ENCODE measurements around the gene OASL. TPM values are rescaled to one million over a fixed set of nuclear protein-coding genes. Genes with fewer than 3 reads are reported as not detected.
A peak's percentile ranks its signal among the peaks of the same experiment; 100 is the strongest.

The OASL gene
- total and polyA plus RNA-seq, 2 experiments from 2014 or later: 0.13 to 0.54 TPM

GRCh38 chr12:121061831-121062230, 22.8 kb upstream of the OASL start:
- Histone ChIP-seq H3K27me3 (replicated peaks; ENCODE audit: insufficient read depth) (0 out of 2 replicates have a peak, but pooled peaks cover 11% of the 10 kb centered on the region), H3K9me2 (ENCODE audit: insufficient read depth) (no peaks in the 10 kb centered on the region), H3K9ac (no peak overlapping the region), H3K9me3 (ENCODE audit: low read depth) (no peaks in the 10 kb centered on the region), H3K4me3 (no peak overlapping the region), H3K36me3 (ENCODE audit: low read depth) (no peaks in the 10 kb centered on the region), H3F3A (ENCODE audit: insufficient read depth) (no peaks in the 10 kb centered on the region), H3K4me2 (ENCODE audit: unreplicated experiment) (no peak overlapping the region), H4K20me1 (ENCODE audit: insufficient read depth) (no peaks in the 10 kb centered on the region), H3K27ac (no peak overlapping the region), H3K4me1 (ENCODE audit: insufficient read depth) (0 out of 2 replicates have a peak, but pooled peaks cover 7% of the 10 kb centered on the region), H3K79me2 (ENCODE audit: insufficient read depth) (no peaks in the 10 kb centered on the region), H2AFZ (no peak overlapping the region)
- TF ChIP-seq EZH2 (IDR thresholded peaks at IDR 0.05; ENCODE audit: insufficient read depth, poor library complexity, severe bottlenecking) (no peak), EZH2phosphoT487 (IDR thresholded peaks at IDR 0.05; ENCODE audit: insufficient read depth, low read depth) (no peak)
- WGBS, 2 experiments (ENCODE audit: low coverage in 1 of 2, low lambda C conversion rate in 2 of 2, missing lambda C conversion rate in 2 of 2): 2 to 6% methylated on average over 2 of the region's 2 CpGs
- in situ Hi-C loops (cut with MboI): no loop called here
- DNase-seq: peak; percentile 32

- H3F3A ChIP-seq (ENCODE audit: insufficient read depth): no peaks in the 10 kb centered on the region
- 0 out of 2 replicates have a peak, but pooled peaks cover 7% of the 10 kb centered on the region for H3K4me1 ChIP-seq (ENCODE audit: insufficient read depth)
- TF ChIP-seq EZH2 (IDR thresholded peaks at IDR 0.05; ENCODE audit: insufficient read depth, poor library complexity, severe bottlenecking) (no peak), EZH2phosphoT487 (IDR thresholded peaks at IDR 0.05; ENCODE audit: insufficient read depth, low read depth) (no peak)
- in situ Hi-C loops (cut with MboI): no loop called here
- no peaks in the 10 kb centered on the region for H3K79me2 ChIP-seq (ENCODE audit: insufficient read depth)
- peak overlapping the region; percentile 77 for H3K4me2 ChIP-seq (ENCODE audit: unreplicated experiment)
- H3K9me2 ChIP-seq (ENCODE audit: insufficient read depth): no peaks in the 10 kb centered on the region
- H3K9ac ChIP-seq: peak overlapping the region; percentile 72
- H3K27me3 ChIP-seq (replicated peaks; ENCODE audit: insufficient read depth): 0 out of 2 replicates have a peak, but pooled peaks cover 8% of the 10 kb centered on the region
- H2AFZ ChIP-seq: peak overlapping the region; percentile 99
- H3K27ac ChIP-seq: peak overlapping the region; percentile 25; the same call in 1 of the 2 replicates
- no peaks in the 10 kb centered on the region for H3K36me3 ChIP-seq (ENCODE audit: low read depth)
- H4K20me1 ChIP-seq (ENCODE audit: insufficient read depth): no peaks in the 10 kb centered on the region
- 60% methylated on average over 16 of the region's 16 CpGs for WGBS, 2 experiments (ENCODE audit: low coverage in 1 of 2, low lambda C conversion rate in 2 of 2, missing lambda C conversion rate in 2 of 2)
- peak; percentile 77 for DNase-seq
- H3K9me3 ChIP-seq (ENCODE audit: low read depth): no peaks in the 10 kb centered on the region
- H3K4me3 ChIP-seq: peak overlapping the region; percentile 67
These were observed 21.3 kb upstream of the OASL start for GRCh38 chr12:121060149-121061001.

DNA sequence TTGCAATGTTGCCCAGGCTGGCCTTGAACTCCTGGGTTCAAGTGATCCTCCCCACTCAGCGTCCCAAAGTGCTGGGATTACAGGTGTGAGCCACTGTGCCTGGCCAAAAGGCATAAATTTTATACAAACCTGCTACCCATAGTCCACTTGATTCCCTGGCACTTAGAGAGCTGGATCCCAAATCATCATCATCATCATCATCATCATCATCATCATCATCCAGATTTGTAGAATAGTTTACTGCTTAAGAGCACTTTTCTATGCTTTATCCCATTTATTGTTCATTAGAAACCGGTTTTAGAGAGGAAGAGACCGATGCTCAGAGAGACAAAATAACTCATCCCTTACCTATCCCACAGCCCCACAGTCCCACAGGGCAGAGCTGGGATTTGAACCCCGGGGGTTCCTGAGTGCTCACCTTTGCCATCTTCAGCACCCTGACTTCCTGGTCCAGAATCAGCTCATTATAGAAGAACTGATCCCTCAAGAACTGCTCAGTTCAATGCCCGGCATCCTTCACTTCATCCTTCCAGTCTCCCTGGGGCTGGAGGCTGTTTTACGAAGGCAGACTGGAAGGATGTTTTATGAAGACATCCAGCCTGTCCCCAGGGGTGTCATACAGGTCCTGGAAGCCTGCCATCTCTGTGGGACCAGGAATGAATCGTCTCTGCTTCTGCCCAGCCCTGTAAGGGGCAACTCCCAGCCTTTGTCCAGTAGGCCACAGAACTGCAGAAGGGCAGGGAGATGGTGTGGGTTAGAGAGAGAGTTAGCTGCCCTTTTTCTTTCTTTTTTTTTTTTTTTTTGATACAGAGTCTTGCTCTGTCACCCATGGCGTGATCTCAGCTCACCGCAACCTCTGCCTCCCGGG, 20.2 kb upstream of the OASL start:
- no peak overlapping the region for H3K4me3 ChIP-seq
- no peaks in the 10 kb centered on the region for H3K36me3 ChIP-seq (ENCODE audit: low read depth)
- H3K9me2 ChIP-seq (ENCODE audit: insufficient read depth): no peaks in the 10 kb centered on the region
- no peak for TF ChIP-seq EZH2 (IDR thresholded peaks at IDR 0.05; ENCODE audit: insufficient read depth, poor library complexity, severe bottlenecking)
- no peak for TF ChIP-seq EZH2phosphoT487 (IDR thresholded peaks at IDR 0.05; ENCODE audit: insufficient read depth, low read depth)
- 0 out of 2 replicates have a peak, but pooled peaks cover 7% of the 10 kb centered on the region for H3K4me1 ChIP-seq (ENCODE audit: insufficient read depth)
- H4K20me1 ChIP-seq (ENCODE audit: insufficient read depth): no peaks in the 10 kb centered on the region
- WGBS, 2 experiments (ENCODE audit: low coverage in 1 of 2, low lambda C conversion rate in 2 of 2, missing lambda C conversion rate in 2 of 2): 73 to 75% methylated on average over 10 of the region's 10 CpGs
- H3F3A ChIP-seq (ENCODE audit: insufficient read depth): no peaks in the 10 kb centered on the region
- no peak overlapping the region; the same call in 1 of the 2 replicates for H3K9ac ChIP-seq
- DNase-seq: no peak
- in situ Hi-C loops (cut with MboI): no loop called here
- H3K27ac ChIP-seq: no peak overlapping the region
- H3K4me2 ChIP-seq (ENCODE audit: unreplicated experiment): no peak overlapping the region
- peak overlapping the region; percentile 99 for H2AFZ ChIP-seq
- no peaks in the 10 kb centered on the region for H3K9me3 ChIP-seq (ENCODE audit: low read depth)
- H3K27me3 ChIP-seq (replicated peaks; ENCODE audit: insufficient read depth): 0 out of 2 replicates have a peak, but pooled peaks cover 8% of the 10 kb centered on the region
- no peaks in the 10 kb centered on the region for H3K79me2 ChIP-seq (ENCODE audit: insufficient read depth)

DNA sequence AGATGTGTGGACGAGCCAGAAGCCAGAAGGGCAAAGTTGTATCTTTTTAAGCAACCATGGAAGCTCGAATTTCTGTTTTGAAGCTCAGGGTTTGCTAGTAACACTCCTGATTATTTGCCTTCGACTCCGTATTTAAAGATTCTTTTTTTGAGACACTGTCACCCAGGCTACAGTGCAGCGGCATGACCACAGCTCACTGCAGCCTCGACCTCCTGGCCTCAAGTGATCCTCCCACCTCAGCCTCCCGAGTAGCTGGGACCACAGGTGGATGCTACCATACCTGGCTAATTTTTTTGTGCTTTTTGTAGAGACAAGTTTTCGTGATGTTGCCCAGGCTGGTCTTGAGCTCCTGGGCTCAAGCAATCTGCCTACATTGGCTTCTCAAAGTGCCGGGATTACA, 18.7 kb upstream of the OASL start:
- Histone ChIP-seq H3K27ac (no peak overlapping the region), H3K9ac (no peak overlapping the region), H3K4me1 (ENCODE audit: insufficient read depth) (0 out of 2 replicates have a peak, but pooled peaks cover 7% of the 10 kb centered on the region), H3F3A (ENCODE audit: insufficient read depth) (no peaks in the 10 kb centered on the region), H3K4me2 (ENCODE audit: unreplicated experiment) (no peak overlapping the region), H3K4me3 (no peak overlapping the region), H3K9me2 (ENCODE audit: insufficient read depth) (no peaks in the 10 kb centered on the region), H4K20me1 (ENCODE audit: insufficient read depth) (no peaks in the 10 kb centered on the region), H3K36me3 (ENCODE audit: low read depth) (no peaks in the 10 kb centered on the region), H3K9me3 (ENCODE audit: low read depth) (no peaks in the 10 kb centered on the region), H3K27me3 (replicated peaks; ENCODE audit: insufficient read depth) (0 out of 2 replicates have a peak, but pooled peaks cover 8% of the 10 kb centered on the region), H3K79me2 (ENCODE audit: insufficient read depth) (no peaks in the 10 kb centered on the region), H2AFZ (no peak overlapping the region)
- TF ChIP-seq EZH2phosphoT487 (IDR thresholded peaks at IDR 0.05; ENCODE audit: insufficient read depth, low read depth) (no peak), EZH2 (IDR thresholded peaks at IDR 0.05; ENCODE audit: insufficient read depth, poor library complexity, severe bottlenecking) (no peak)
- WGBS, 2 experiments (ENCODE audit: low coverage in 1 of 2, low lambda C conversion rate in 2 of 2, missing lambda C conversion rate in 2 of 2): 53 to 59% methylated on average over 9 of the region's 9 CpGs
- in situ Hi-C loops (cut with MboI): no loop called here
- DNase-seq: no peak

Data from GM23248 (cell line).